ENCODE measurements around the gene TMX4.

The TMX4 gene, protein sequence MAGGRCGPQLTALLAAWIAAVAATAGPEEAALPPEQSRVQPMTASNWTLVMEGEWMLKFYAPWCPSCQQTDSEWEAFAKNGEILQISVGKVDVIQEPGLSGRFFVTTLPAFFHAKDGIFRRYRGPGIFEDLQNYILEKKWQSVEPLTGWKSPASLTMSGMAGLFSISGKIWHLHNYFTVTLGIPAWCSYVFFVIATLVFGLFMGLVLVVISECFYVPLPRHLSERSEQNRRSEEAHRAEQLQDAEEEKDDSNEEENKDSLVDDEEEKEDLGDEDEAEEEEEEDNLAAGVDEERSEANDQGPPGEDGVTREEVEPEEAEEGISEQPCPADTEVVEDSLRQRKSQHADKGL

DNA sequence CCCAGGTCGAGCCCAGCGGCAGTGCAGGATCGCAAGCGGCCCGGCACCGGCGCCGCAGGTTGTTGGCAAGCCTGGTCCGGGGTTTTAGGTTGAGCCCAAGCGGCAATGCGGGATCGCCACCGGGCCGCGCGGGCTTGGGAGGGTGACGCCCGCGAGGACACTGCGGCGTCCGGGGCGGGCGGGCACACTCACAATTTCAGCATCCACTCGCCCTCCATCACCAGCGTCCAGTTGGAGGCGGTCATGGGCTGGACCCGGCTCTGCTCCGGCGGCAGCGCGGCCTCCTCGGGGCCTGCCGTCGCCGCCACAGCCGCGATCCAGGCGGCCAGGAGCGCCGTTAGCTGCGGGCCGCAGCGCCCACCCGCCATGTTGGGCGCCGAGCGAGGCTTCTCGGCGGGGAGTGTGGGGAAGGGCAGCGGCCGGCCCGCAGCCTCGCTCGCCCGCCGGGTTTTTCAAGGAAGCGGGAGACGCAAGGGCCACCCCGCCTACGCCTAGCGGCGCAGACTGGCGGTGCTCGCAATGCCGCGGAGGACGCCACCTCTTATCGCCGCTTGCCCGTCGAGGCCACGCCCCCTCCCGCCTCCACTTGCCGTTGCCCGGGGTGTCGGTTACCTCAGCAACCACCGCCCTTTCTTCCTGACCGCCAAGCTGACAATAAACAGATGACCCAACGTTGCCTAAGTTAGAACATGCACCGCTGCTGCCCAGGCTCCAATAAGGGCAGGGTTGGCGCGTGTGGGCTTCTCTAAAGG, at the start of gene TMX4:
TSS of gene TMX4 (minus strand) at position 516 of the 752 bp plus-strand sequence. CDS start at position 368, 148 bp downstream.
- peak within 1 kb of the TSS; percentile 92 for H3K27ac Mint-ChIP-seq
- H3K27me3 Mint-ChIP-seq, result no peaks in the 10 kb centered on the region
- H3K4me3 Mint-ChIP-seq, result peak within 1 kb of the TSS; percentile 84
- H3K4me1 Mint-ChIP-seq, result peaks cover 19% of the 10 kb centered on the region
- no peaks in the 10 kb centered on the region for H3K9me3 Mint-ChIP-seq
- DNase-seq, result peak; percentile 92
- CTCF ChIA-PET, result interaction anchor here (0.6 to 1.3 kb wide), 2 partner anchors 11 to 19 kb away, joined by 3 to 5 read pairs; no protein-coding TSS in a partner anchor
- peaks cover 4% of the 10 kb centered on the region for H3K36me3 Mint-ChIP-seq

DNA sequence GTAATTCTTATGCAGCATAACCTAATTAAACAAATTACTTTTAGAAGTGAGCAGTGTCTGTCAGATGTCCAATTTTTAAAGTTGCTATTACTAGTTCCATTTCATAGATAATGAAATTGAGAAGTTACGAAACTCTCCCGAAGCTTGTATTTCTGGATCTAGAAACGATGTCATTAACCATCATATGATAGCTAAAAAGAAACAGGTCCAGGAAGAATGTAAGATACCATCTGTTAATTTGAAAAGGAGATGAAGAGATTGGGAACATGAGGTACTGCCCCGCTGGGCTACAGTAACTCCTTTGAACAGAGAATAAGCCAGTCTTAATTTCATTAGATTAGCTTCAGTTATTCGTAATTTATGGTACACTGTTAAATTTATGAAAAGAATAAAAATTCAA, 47.5 kb upstream of the TMX4 start:
- CTCF ChIA-PET, result interaction anchor here (0.9 kb wide), 1 partner anchor 655 kb away, joined by 3 read pairs; no protein-coding TSS in a partner anchor
- DNase-seq, result no peak
- Mint-ChIP-seq H3K27me3 (no peaks in the 10 kb centered on the region), H3K4me1 (no peaks in the 10 kb centered on the region), H3K36me3 (no peaks in the 10 kb centered on the region), H3K27ac (no peak overlapping the region), H3K4me3 (no peak overlapping the region), H3K9me3 (no peaks in the 10 kb centered on the region)

DNA sequence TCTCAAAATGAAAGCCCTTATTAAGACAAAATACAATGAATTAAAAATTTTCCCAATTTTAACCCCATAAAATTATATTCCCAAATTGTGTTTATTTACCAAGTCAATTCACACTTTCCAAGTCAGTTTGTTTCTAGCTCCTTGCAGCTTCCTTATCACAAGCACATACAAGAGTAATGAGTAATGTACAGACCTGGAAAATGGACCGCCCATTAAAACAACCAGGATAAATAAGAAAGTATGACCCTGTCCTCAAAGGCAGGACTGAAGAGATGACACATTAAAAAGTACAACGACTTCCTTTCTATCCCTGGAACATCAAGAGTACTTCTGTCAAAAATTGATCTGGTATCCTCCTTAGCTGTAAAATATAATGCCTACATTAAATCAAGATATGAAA, 47.1 kb upstream of the TMX4 start:
- Mint-ChIP-seq H3K4me3 (no peak overlapping the region), H3K27me3 (no peaks in the 10 kb centered on the region), H3K27ac (no peak overlapping the region), H3K9me3 (no peaks in the 10 kb centered on the region), H3K4me1 (no peaks in the 10 kb centered on the region), H3K36me3 (no peaks in the 10 kb centered on the region)
- CTCF ChIA-PET, result interaction anchor here (0.9 to 1.1 kb wide), 2 partner anchors 23 to 656 kb away, joined by 3 read pairs; no protein-coding TSS in a partner anchor
- no peak for DNase-seq

DNA sequence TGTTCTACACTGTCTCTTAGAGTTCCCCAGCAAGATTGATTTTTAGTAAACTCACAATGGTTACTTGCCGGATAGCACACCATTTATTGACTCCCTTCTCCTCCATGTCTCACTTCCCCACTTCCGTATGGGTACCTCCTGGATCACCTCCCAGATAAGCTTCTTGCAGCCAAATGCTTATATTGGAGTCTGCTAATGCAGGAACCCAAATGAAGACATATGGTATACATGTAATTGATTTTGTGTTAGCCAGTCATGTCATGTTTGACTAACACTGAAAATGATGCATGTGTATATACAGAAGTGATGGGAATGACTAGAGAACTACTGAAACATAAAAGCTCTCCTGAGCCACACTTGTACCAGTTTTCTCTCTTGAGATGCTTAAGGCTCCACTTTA, 46.1 kb upstream of the TMX4 start:
- no peak overlapping the region for H3K27ac Mint-ChIP-seq
- CTCF ChIA-PET, result interaction anchor here (1.1 kb wide), 1 partner anchor 22 kb away, joined by 3 read pairs; no protein-coding TSS in a partner anchor
- no peak overlapping the region for H3K4me3 Mint-ChIP-seq

DNA sequence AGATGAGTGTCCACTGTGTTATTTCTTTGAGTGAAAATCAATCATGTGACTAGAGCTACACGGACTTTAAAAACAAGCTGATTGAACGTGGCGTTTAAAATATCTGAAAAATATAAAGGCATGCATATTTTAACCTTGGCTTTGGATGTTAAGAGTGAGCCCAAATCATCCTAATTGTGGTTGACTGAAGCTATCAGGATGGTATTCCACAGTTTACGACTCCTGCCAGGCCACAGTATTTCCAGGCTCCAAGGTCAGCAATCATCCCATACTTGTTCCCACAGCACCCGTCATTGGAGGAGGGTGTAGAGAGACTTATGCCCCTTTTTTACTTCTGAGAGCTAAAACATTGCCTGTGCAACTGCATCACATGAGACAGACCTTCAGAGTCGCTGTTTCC, 43.2 kb upstream of the TMX4 start:
- no peak overlapping the region for H3K27ac Mint-ChIP-seq
- no peaks in the 10 kb centered on the region for H3K4me1 Mint-ChIP-seq
- CTCF ChIA-PET, result no interaction called here
- no peaks in the 10 kb centered on the region for H3K36me3 Mint-ChIP-seq
- H3K9me3 Mint-ChIP-seq, result no peaks in the 10 kb centered on the region
- H3K27me3 Mint-ChIP-seq, result no peaks in the 10 kb centered on the region
- no peak overlapping the region for H3K4me3 Mint-ChIP-seq
- DNase-seq, result no peak

More for the DNA sequence above, 46.1 kb upstream of the TMX4 start:
- no peaks in the 10 kb centered on the region for H3K36me3 Mint-ChIP-seq
- H3K4me1 Mint-ChIP-seq, result no peaks in the 10 kb centered on the region
- no peaks in the 10 kb centered on the region for H3K9me3 Mint-ChIP-seq
- no peak for DNase-seq
- H3K27me3 Mint-ChIP-seq, result no peaks in the 10 kb centered on the region

DNA sequence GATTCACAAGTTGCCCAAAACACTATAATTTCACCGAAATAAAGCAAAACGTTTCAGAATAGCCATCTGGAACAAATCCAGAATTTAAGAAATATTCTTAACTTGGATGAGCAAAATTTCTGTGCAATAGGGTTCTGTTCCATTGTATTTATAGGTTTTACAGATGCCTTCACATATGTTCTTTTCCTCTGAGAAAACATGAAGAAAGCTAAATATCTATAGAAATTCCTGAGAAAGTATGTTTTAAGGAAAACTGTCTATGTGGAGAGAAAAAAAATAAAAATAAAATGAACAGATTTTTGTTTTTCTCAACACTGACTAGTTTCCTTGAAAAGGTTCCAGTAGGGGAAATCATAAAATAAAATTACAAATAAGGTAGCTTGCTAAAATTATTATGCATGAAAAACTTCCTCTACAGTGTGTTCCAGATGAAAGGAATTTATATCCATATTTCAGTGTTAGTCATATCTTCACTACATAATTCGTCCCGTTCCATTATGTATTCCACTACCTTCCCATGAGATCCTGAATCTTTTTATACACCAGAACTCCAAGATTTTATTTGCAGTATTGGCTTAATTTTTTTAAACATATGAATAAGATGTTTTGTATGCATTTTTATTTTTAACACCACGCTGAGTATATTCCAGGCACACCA, 42.4 kb upstream of the TMX4 start:
- H3K36me3 Mint-ChIP-seq, result no peaks in the 10 kb centered on the region
- DNase-seq, result no peak
- H3K4me3 Mint-ChIP-seq, result no peak overlapping the region
- no peaks in the 10 kb centered on the region for H3K9me3 Mint-ChIP-seq
- no peaks in the 10 kb centered on the region for H3K4me1 Mint-ChIP-seq
- H3K27ac Mint-ChIP-seq, result no peak overlapping the region
- H3K27me3 Mint-ChIP-seq, result no peaks in the 10 kb centered on the region
- CTCF ChIA-PET, result no interaction called here

DNA sequence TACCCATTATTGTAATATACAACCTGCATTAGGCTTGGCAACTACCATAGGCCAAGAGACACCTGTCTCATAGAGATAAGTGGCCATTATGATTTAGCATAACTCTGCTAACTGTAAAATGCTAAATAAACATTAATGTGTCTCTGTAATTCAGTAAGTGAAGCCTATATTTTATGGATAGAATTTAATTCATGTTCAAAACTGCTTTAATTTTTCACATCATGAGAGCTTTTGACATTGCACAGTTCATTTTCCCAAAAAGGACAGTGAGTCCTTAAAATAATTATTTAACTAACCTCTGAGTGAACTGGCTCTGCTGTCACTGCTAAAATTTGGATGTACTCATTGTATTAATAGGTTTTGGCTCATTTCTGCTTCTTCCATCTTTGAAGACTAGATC, 41.4 kb upstream of the TMX4 start:
- no peak overlapping the region for H3K4me3 Mint-ChIP-seq
- CTCF ChIA-PET, result no interaction called here
- no peak for DNase-seq
- no peaks in the 10 kb centered on the region for H3K27me3 Mint-ChIP-seq
- H3K9me3 Mint-ChIP-seq, result no peaks in the 10 kb centered on the region
- H3K27ac Mint-ChIP-seq, result no peak overlapping the region
- H3K4me1 Mint-ChIP-seq, result no peaks in the 10 kb centered on the region
- H3K36me3 Mint-ChIP-seq, result no peaks in the 10 kb centered on the region

DNA sequence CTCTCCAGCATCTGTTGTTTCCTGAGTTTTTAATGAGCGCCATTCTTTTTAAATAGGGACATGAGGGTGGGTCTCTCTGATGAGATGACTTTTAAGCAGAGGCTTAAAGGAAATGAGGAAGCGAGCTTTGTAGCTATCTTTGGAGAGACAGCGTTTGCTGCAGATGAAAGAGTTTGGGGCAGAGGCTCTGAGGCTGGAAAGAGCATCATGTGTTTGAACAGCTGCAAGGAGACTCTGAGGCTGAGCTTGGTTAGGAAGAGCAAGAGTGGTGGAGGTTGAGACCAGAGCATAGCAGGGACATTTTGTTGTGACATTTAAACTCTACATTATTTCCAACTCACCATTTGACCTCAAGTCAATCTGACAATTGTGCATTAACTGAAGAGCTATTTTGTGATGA, 38.3 kb upstream of the TMX4 start:
- Mint-ChIP-seq H3K36me3 (no peaks in the 10 kb centered on the region), H3K9me3 (no peaks in the 10 kb centered on the region), H3K27me3 (no peaks in the 10 kb centered on the region), H3K4me3 (no peak overlapping the region), H3K4me1 (no peaks in the 10 kb centered on the region), H3K27ac (no peak overlapping the region)
- DNase-seq, result no peak
- CTCF ChIA-PET, result no interaction called here

DNA sequence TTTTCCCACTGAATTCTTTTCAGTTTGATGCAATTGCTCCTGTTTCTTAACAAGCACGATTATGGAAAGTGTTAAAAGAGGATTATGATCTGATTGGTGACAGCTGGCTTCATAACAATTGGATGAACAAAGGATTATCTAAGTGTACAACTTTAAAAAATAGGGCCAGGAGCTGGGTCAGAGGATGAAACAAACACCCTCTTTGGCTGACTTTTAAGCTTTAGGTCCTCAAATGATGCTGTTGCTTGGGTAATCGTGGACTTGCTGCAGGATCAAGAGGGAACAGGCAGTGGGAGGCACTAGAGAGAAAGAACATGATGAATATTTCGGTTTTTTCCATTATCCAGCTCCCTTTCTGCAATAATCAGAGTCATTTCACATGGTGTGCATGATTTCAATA, 35.5 kb upstream of the TMX4 start:
- Mint-ChIP-seq H3K36me3 (no peaks in the 10 kb centered on the region), H3K4me1 (no peaks in the 10 kb centered on the region)
- CTCF ChIA-PET, result interaction anchor here (0.8 to 1.2 kb wide), 2 partner anchors 12 to 74 kb away, joined by 3 to 5 read pairs; no protein-coding TSS in a partner anchor

DNA sequence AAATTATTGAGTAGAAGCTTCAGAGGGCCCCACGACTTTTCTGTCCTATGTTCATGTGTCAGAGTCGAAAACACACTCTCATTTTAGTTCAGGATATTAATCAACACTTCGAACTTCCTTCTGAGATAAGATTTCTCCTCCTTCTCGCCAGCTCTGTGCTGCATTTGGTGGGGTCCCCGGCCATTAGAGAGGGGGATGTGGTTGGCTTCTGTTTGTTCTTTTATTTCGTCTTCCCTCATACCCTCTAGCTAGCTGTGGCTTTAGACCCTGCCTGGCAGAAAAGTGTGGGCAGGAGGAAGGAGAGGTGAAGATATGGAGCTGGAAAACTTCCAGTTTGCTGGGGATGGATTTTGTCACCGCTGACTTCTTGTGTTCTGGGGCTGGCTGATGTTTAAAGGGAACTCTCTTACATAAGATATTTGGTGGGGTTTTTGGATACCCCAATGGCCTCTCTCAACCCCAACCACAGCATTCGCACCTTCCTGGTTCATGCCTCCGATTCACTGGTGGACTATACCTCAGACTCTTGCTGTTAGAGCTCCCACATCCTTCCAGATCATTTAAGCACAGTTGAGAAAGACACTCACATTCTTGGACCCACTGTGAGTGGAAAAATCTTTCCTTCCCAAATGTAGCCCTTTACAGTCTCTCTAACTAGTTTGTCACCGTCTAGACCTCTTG, 30.7 kb upstream of the TMX4 start:
- H3K4me3 Mint-ChIP-seq, result no peak overlapping the region
- no peak overlapping the region for H3K27ac Mint-ChIP-seq
- H3K9me3 Mint-ChIP-seq, result no peaks in the 10 kb centered on the region
- H3K36me3 Mint-ChIP-seq, result no peaks in the 10 kb centered on the region
- H3K4me1 Mint-ChIP-seq, result no peaks in the 10 kb centered on the region
- no peak for DNase-seq
- H3K27me3 Mint-ChIP-seq, result peaks cover 4% of the 10 kb centered on the region
- CTCF ChIA-PET, result interaction anchor here (1.9 kb wide), 1 partner anchor 671 kb away, joined by 7 read pairs; no protein-coding TSS in a partner anchor

More for the DNA sequence above, 35.5 kb upstream of the TMX4 start:
- no peak for DNase-seq
- no peak overlapping the region for H3K4me3 Mint-ChIP-seq
- peaks cover 4% of the 10 kb centered on the region for H3K27me3 Mint-ChIP-seq
- no peaks in the 10 kb centered on the region for H3K9me3 Mint-ChIP-seq
- no peak overlapping the region for H3K27ac Mint-ChIP-seq

DNA sequence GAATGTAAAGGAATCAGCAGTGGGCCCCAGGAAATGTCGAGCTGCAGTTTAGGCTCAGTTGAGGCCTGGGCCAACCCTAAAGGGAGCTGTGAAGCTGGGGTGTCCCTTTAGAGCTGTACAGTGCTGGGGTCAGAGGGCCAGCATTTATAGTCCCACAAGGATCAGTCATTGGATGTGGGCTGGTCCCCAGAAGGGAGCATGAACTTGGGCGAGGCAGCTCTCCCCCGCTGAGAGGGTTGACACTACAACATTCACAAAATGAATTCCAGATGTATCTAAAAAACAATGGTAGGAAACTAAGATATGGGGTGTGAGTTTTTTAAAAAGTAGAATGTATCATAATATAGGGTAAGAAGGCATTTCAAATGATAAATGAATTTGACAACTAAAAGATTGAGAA, 29.7 kb upstream of the TMX4 start:
- H3K27me3 Mint-ChIP-seq, result peaks cover 8% of the 10 kb centered on the region
- DNase-seq, result no peak

DNA sequence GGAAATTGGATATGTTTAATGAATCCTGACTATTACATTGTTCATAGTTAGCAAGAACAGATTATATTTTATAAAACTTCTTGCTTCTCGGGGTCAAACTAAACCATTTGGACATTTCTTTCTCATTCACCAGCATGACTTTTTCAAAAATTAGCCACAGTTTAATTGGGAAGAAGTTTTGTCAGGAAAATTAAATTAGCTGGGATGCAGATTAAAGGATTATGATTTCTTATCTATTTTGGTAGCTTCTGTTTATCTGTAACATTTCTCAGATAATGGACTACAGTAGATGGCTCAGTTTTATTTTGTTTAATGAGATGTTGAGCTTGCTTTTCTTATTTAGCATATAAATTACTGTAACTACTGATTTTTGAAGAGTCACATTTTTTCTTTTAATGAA, 26.4 kb upstream of the TMX4 start:
- H3K27me3 Mint-ChIP-seq, result peaks cover 12% of the 10 kb centered on the region
- DNase-seq, result no peak
- CTCF ChIA-PET, result interaction anchor here (0.6 to 4.5 kb wide), 4 partner anchors 85 to 675 kb away, joined by 3 to 47 read pairs (median 4); no protein-coding TSS in a partner anchor
- H3K4me1 Mint-ChIP-seq, result no peaks in the 10 kb centered on the region
- no peaks in the 10 kb centered on the region for H3K9me3 Mint-ChIP-seq
- no peak overlapping the region for H3K4me3 Mint-ChIP-seq
- no peaks in the 10 kb centered on the region for H3K36me3 Mint-ChIP-seq
- H3K27ac Mint-ChIP-seq, result no peak overlapping the region

More for the DNA sequence above, 29.7 kb upstream of the TMX4 start:
- Mint-ChIP-seq H3K4me1 (no peaks in the 10 kb centered on the region), H3K4me3 (no peak overlapping the region), H3K27ac (no peak overlapping the region), H3K9me3 (no peaks in the 10 kb centered on the region), H3K36me3 (no peaks in the 10 kb centered on the region)
- CTCF ChIA-PET, result interaction anchor here (1.9 kb wide), 1 partner anchor 672 kb away, joined by 7 read pairs; no protein-coding TSS in a partner anchor

DNA sequence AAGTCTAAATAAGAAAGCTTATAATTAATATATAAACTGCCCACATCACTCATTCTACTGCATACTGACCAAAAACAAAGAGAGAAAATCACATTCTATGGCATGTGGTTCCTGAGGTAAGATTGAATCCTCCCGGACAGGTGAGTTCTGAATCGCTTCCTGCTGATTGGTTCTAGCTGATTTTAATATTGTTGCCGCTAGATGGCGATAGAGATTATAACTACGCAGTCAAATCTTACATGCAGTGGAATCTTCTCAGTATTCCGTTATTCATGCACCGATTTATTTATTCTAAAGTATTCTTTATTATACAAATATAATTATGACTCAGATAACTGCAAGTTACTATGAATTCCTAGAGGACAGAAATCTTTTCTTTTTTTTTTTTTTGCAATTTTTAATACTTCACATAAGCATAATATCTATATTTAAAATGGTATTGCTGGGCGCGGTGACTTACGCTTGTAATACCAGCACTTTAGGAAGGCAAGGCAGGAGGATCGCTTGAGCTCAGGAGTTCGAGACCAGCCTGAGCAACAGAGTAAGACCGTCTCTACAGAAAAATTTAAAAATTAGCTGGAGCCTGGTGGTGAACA, 24.2 kb upstream of the TMX4 start:
- Mint-ChIP-seq H3K36me3 (no peaks in the 10 kb centered on the region), H3K4me1 (no peaks in the 10 kb centered on the region), H3K27me3 (peaks cover 8% of the 10 kb centered on the region), H3K9me3 (no peaks in the 10 kb centered on the region), H3K4me3 (no peak overlapping the region), H3K27ac (no peak overlapping the region)
- no peak for DNase-seq
- CTCF ChIA-PET, result interaction anchor here (0.7 to 4.5 kb wide), 16 partner anchors 11 to 677 kb away, joined by 3 to 47 read pairs (median 3); partner anchors contain the start of gene PLCB1

All from activated naive CD4-positive, alpha-beta T cell treated with anti-CD3 and anti-CD28 coated beads, Interleukin-2, amount 10 ng/mL, durations not matched to agents 7 days and 5 days (primary cell).